ENCODE results near the gene SHE.

SHE gene

GRCh38 chr1:154441241-154441888 is 60.8 kb downstream of the SHE start:
- Histone ChIP-seq H3K27me3 (ENCODE audit: control insufficient read depth in 1 of 2, insufficient read depth in 2 of 2, low read length in 2 of 2) (no peaks in the 10 kb centered on the region), H3K9ac (ENCODE audit: low read depth in 1 of 2, low read length in 2 of 2) (no peak overlapping the region), H3K4me3 (ENCODE audit: low read depth in 1 of 2, low read length in 2 of 2) (no peak overlapping the region), H3K27ac (ENCODE audit: low read depth, low read length) (no peak overlapping the region), H3K9me3 (ENCODE audit: control insufficient read depth in 1 of 2, low read length in 2 of 2) (no peaks in the 10 kb centered on the region), H3K4me1 (ENCODE audit: control insufficient read depth in 1 of 2, insufficient read depth in 2 of 2, low read length in 2 of 2) (peaks cover 7 to 21% of the 10 kb centered on the region in 2 donors), H3K36me3 (ENCODE audit: control insufficient read depth in 1 of 2, insufficient read depth in 2 of 2, low read length in 2 of 2) (peaks cover 3 to 21% of the 10 kb centered on the region in 2 donors)

GRCh38 chr1:154440036-154440804 is 62.0 kb downstream of the SHE start:
- Histone ChIP-seq H3K9ac (ENCODE audit: low read depth in 1 of 2, low read length in 2 of 2) (no peak overlapping the region), H3K9me3 (ENCODE audit: control insufficient read depth in 1 of 2, low read length in 2 of 2) (no peaks in the 10 kb centered on the region), H3K27me3 (ENCODE audit: control insufficient read depth in 1 of 2, insufficient read depth in 2 of 2, low read length in 2 of 2) (no peaks in the 10 kb centered on the region), H3K27ac (ENCODE audit: low read depth, low read length) (peak overlapping the region; percentile 17), H3K4me1 (ENCODE audit: control insufficient read depth in 1 of 2, insufficient read depth in 2 of 2, low read length in 2 of 2) (peaks cover 14 to 22% of the 10 kb centered on the region in 2 donors), H3K36me3 (ENCODE audit: control insufficient read depth in 1 of 2, insufficient read depth in 2 of 2, low read length in 2 of 2) (peaks cover 3 to 25% of the 10 kb centered on the region in 2 donors), H3K4me3 (ENCODE audit: low read depth in 1 of 2, low read length in 2 of 2) (no peak overlapping the region)

GRCh38 chr1:154436433-154436832 is 65.8 kb downstream of the SHE start:
- Histone ChIP-seq H3K36me3 (ENCODE audit: control insufficient read depth in 1 of 2, insufficient read depth in 2 of 2, low read length in 2 of 2) (peaks cover 3 to 9% of the 10 kb centered on the region in 2 donors), H3K9me3 (ENCODE audit: control insufficient read depth in 1 of 2, low read length in 2 of 2) (no peaks in the 10 kb centered on the region), H3K4me1 (ENCODE audit: control insufficient read depth in 1 of 2, insufficient read depth in 2 of 2, low read length in 2 of 2) (peaks cover 21 to 43% of the 10 kb centered on the region in 2 donors), H3K27me3 (ENCODE audit: control insufficient read depth in 1 of 2, insufficient read depth in 2 of 2, low read length in 2 of 2) (no peaks in the 10 kb centered on the region), H3K27ac (ENCODE audit: low read depth, low read length) (no peak overlapping the region), H3K9ac (ENCODE audit: low read depth in 1 of 2, low read length in 2 of 2) (no peak overlapping the region), H3K4me3 (ENCODE audit: low read depth in 1 of 2, low read length in 2 of 2) (no peak overlapping the region)

GRCh38 chr1:154435599-154436200 is 66.5 kb downstream of the SHE start:
- Histone ChIP-seq H3K27me3 (ENCODE audit: control insufficient read depth in 1 of 2, insufficient read depth in 2 of 2, low read length in 2 of 2) (no peaks in the 10 kb centered on the region), H3K4me1 (ENCODE audit: control insufficient read depth in 1 of 2, insufficient read depth in 2 of 2, low read length in 2 of 2) (peaks cover 28 to 48% of the 10 kb centered on the region in 2 donors), H3K27ac (ENCODE audit: low read depth, low read length) (no peak overlapping the region), H3K9ac (ENCODE audit: low read depth in 1 of 2, low read length in 2 of 2) (no peak overlapping the region), H3K9me3 (ENCODE audit: control insufficient read depth in 1 of 2, low read length in 2 of 2) (no peaks in the 10 kb centered on the region), H3K36me3 (ENCODE audit: control insufficient read depth in 1 of 2, insufficient read depth in 2 of 2, low read length in 2 of 2) (peaks cover 3 to 8% of the 10 kb centered on the region in 2 donors), H3K4me3 (ENCODE audit: low read depth in 1 of 2, low read length in 2 of 2) (no peak overlapping the region)

GRCh38 chr1:154434346-154435085 is 67.7 kb downstream of the SHE start:
- Histone ChIP-seq H3K9ac (ENCODE audit: low read depth in 1 of 2, low read length in 2 of 2) (peak overlapping the region; percentile 44 to 65), H3K4me1 (ENCODE audit: control insufficient read depth in 1 of 2, insufficient read depth in 2 of 2, low read length in 2 of 2) (peaks cover 40 to 60% of the 10 kb centered on the region in 2 donors), H3K4me3 (ENCODE audit: low read depth in 1 of 2, low read length in 2 of 2) (peak overlapping the region; percentile 20 to 23), H3K27ac (ENCODE audit: low read depth, low read length) (peak overlapping the region; percentile 24), H3K27me3 (ENCODE audit: control insufficient read depth in 1 of 2, insufficient read depth in 2 of 2, low read length in 2 of 2) (no peaks in the 10 kb centered on the region), H3K36me3 (ENCODE audit: control insufficient read depth in 1 of 2, insufficient read depth in 2 of 2, low read length in 2 of 2) (peaks cover 3 to 8% of the 10 kb centered on the region in 2 donors), H3K9me3 (ENCODE audit: control insufficient read depth in 1 of 2, low read length in 2 of 2) (no peaks in the 10 kb centered on the region)

GRCh38 chr1:154433161-154433764 is 68.9 kb downstream of the SHE start:
- H3K9me3 ChIP-seq (ENCODE audit: control insufficient read depth in 1 of 2, low read length in 2 of 2), result no peaks in the 10 kb centered on the region
- peaks cover 49 to 64% of the 10 kb centered on the region in 2 donors for H3K4me1 ChIP-seq (ENCODE audit: control insufficient read depth in 1 of 2, insufficient read depth in 2 of 2, low read length in 2 of 2)
- H3K36me3 ChIP-seq (ENCODE audit: control insufficient read depth in 1 of 2, insufficient read depth in 2 of 2, low read length in 2 of 2), result peaks cover 3 to 14% of the 10 kb centered on the region in 2 donors
- H3K4me3 ChIP-seq (ENCODE audit: low read depth in 1 of 2, low read length in 2 of 2), result no peak overlapping the region
- H3K27me3 ChIP-seq (ENCODE audit: control insufficient read depth in 1 of 2, insufficient read depth in 2 of 2, low read length in 2 of 2), result no peaks in the 10 kb centered on the region
- H3K9ac ChIP-seq (ENCODE audit: low read depth in 1 of 2, low read length in 2 of 2), result peak overlapping the region in 1 of 2 donors; percentile 33
- H3K27ac ChIP-seq (ENCODE audit: low read depth, low read length), result no peak overlapping the region

- Histone ChIP-seq H3K9me3 (ENCODE audit: control insufficient read depth in 1 of 2, low read length in 2 of 2) (no peaks in the 10 kb centered on the region), H3K4me3 (ENCODE audit: low read depth in 1 of 2, low read length in 2 of 2) (no peak overlapping the region), H3K9ac (ENCODE audit: low read depth in 1 of 2, low read length in 2 of 2) (no peak overlapping the region), H3K27me3 (ENCODE audit: control insufficient read depth in 1 of 2, insufficient read depth in 2 of 2, low read length in 2 of 2) (no peaks in the 10 kb centered on the region), H3K4me1 (ENCODE audit: control insufficient read depth in 1 of 2, insufficient read depth in 2 of 2, low read length in 2 of 2) (peaks cover 60 to 77% of the 10 kb centered on the region in 2 donors), H3K36me3 (ENCODE audit: control insufficient read depth in 1 of 2, insufficient read depth in 2 of 2, low read length in 2 of 2) (peaks cover 3 to 14% of the 10 kb centered on the region in 2 donors), H3K27ac (ENCODE audit: low read depth, low read length) (no peak overlapping the region)
These were observed 70.4 kb downstream of the SHE start for GRCh38 chr1:154431586-154432373.

GRCh38 chr1:154430903-154431302 is 71.3 kb downstream of the SHE start:
- peaks cover 59 to 78% of the 10 kb centered on the region in 2 donors for H3K4me1 ChIP-seq (ENCODE audit: control insufficient read depth in 1 of 2, insufficient read depth in 2 of 2, low read length in 2 of 2)
- peak overlapping the region; percentile 8 to 17 for H3K4me3 ChIP-seq (ENCODE audit: low read depth in 1 of 2, low read length in 2 of 2)
- H3K27ac ChIP-seq (ENCODE audit: low read depth, low read length), result no peak overlapping the region
- peak overlapping the region in 1 of 2 donors; percentile 35 for H3K9ac ChIP-seq (ENCODE audit: low read depth in 1 of 2, low read length in 2 of 2)
- no peaks in the 10 kb centered on the region for H3K9me3 ChIP-seq (ENCODE audit: control insufficient read depth in 1 of 2, low read length in 2 of 2)
- H3K36me3 ChIP-seq (ENCODE audit: control insufficient read depth in 1 of 2, insufficient read depth in 2 of 2, low read length in 2 of 2), result peaks cover 2 to 11% of the 10 kb centered on the region in 2 donors
- H3K27me3 ChIP-seq (ENCODE audit: control insufficient read depth in 1 of 2, insufficient read depth in 2 of 2, low read length in 2 of 2), result no peaks in the 10 kb centered on the region

Data from duodenal mucosa (tissue), 2 donors.